Activated T-helper 2 cell treated with anti-CD3 and anti-CD28 coated beads, Interferon-gamma antibody, Interleukin-2, Interleukin-4, amounts not matched to agents 10 μg/mL and 5 μg/mL and 100 μg/mL, durations not matched to agents 14 hours and 24 hours and 36 hours (primary cell): Measurements from ENCODE around the gene CFAP53. TPM values are rescaled to one million over a fixed set of nuclear protein-coding genes. Genes with fewer than 3 reads are reported as not detected.
"Not testable (repeated sequence)": the region's sequence is repeated elsewhere in the genome, so short reads cannot be mapped to it uniquely, and the experiment has no call there.

Experiments used
- DNase-seq: peaks from one replicate; pipeline ENCODE4 v3.0.0; 2021; ENCODE audit warnings: low spot score
- H3K27ac Mint-ChIP-seq: one replicate; pipeline ENCODE4 v1.8.0; 2021; ENCODE audit warnings: mixed read lengths
- H3K27me3 Mint-ChIP-seq: one replicate; pipeline ENCODE4 v1.8.0; 2021; ENCODE audit warnings: low read depth, mixed read lengths
- H3K36me3 Mint-ChIP-seq: one replicate; pipeline ENCODE4 v1.8.0; 2021; ENCODE audit warnings: low read depth, mixed read lengths
- H3K4me1 Mint-ChIP-seq: one replicate; pipeline ENCODE4 v1.8.0; 2021; ENCODE audit warnings: low read depth, mixed read lengths
- H3K4me3 Mint-ChIP-seq: one replicate; pipeline ENCODE4 v1.8.0; 2021; ENCODE audit warnings: low read depth, mild to moderate bottlenecking, moderate library complexity, mixed read lengths
- H3K9me3 Mint-ChIP-seq: one replicate; pipeline ENCODE4 v1.8.0; 2021; ENCODE audit warnings: mixed read lengths
- intact Hi-C: fragments of 100-400 bp; cut with micrococcal nuclease; formaldehyde crosslinking; loops from one replicate; pipeline ENCODE4 v1.15.1; 2023
- total RNA-seq: library from RNA; stranded (reverse); gene quantifications from 2 replicates; pipeline ENCODE4 v1.2.3, GENCODE V29; 2022

Gene CFAP53
- total RNA-seq: 0.25 and 0.51 TPM in 2 replicates

GRCh38 chr18:50266248-50266704, at the start of gene CFAP53:
Gene CFAP53 (minus strand): TSS chr18:50266495. CDS start chr18:50266404, 91 bp downstream.
- no peaks in the 10 kb centered on the region for H3K9me3 Mint-ChIP-seq
- H3K27ac Mint-ChIP-seq: peak within 1 kb of the TSS; percentile 62
- H3K4me1 Mint-ChIP-seq: peaks cover 11% of the 10 kb centered on the region
- H3K27me3 Mint-ChIP-seq: peaks cover 7% of the 10 kb centered on the region
- H3K36me3 Mint-ChIP-seq: peaks cover 23% of the 10 kb centered on the region
- peak within 1 kb of the TSS; percentile 80 for H3K4me3 Mint-ChIP-seq
- DNase-seq: peak; percentile 79
- intact Hi-C loops: loop anchor here (1.0 to 5.0 kb wide), 4 partner anchors 15 to 49 kb away; partner anchors contain the start of genes CXXC1 and MBD1

DNA sequence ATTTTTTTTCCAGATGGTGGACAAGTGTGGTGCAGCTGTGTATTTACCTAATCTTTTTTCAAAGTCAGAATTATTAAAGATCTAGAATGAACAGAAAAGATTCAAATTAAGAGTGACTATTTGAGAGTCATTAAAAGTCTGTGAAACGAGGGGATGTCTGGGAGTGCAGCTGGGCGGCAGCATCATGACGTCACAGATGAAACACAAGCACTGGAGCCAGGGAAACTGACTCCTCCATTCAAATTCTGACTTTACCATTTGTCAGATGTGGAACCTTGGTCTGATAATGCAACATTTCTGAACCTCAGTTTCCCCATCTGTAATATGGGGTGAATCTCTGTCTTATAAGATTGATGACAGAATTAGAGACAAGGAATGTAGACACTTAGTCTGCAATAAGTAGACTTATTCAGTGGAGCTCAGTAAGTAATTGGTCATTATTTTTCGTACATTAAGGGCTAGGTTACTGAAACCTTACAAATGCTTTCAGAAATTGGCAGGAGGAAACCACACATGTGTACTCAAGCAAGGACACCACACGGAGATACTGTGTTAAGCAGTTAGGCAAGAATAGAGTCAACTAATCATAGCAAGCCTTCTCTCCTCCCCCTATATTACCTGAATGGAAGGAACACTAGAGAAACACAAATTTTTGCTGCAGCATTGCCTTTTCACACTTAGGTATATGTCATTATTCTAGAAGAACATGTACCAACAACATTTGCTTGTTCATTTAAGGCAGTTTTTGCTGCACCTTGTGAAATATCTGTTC, 49.0 kb upstream of the CFAP53 start:
- Mint-ChIP-seq H3K4me1 (peaks cover 20% of the 10 kb centered on the region), H3K9me3 (peaks cover 4% of the 10 kb centered on the region), H3K4me3 (no peak overlapping the region), H3K36me3 (no peaks in the 10 kb centered on the region), H3K27ac (no peak overlapping the region), H3K27me3 (peaks cover 9% of the 10 kb centered on the region)
- no peak for DNase-seq
- intact Hi-C loops: no loop called here

DNA sequence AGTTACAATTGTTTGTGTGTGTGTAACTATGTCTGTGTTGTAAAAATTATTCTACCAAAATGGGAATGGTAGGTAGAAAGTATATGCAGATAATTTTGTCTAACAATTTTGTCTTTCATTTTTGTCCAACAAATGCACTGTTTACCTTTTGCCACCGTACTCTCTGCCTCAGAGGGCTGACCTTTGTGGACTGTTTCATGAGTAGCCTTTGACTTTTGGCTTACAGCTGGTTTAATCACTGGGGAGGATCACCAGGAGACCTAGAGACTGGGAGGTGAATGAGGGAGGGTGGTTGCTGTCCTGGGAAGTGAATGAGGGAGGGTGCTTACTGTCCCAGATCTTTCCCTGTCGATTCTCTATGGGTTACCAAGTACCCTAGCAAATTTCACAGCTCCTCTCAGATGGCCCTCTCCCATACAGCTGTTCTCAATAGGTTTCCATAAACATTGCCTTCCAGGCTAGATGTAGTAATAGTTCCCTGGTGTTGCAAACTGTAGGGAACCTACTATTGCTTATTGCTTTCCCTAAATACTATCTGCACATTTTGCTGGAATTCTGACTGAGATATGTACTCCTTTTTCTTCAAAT, 47.7 kb upstream of the CFAP53 start:
- no peaks in the 10 kb centered on the region for H3K36me3 Mint-ChIP-seq
- intact Hi-C loops: no loop called here
- H3K9me3 Mint-ChIP-seq: peaks cover 4% of the 10 kb centered on the region
- peaks cover 9% of the 10 kb centered on the region for H3K27me3 Mint-ChIP-seq
- peaks cover 11% of the 10 kb centered on the region for H3K4me1 Mint-ChIP-seq
- no peak for DNase-seq
- H3K27ac Mint-ChIP-seq: no peak overlapping the region
- no peak overlapping the region for H3K4me3 Mint-ChIP-seq

DNA sequence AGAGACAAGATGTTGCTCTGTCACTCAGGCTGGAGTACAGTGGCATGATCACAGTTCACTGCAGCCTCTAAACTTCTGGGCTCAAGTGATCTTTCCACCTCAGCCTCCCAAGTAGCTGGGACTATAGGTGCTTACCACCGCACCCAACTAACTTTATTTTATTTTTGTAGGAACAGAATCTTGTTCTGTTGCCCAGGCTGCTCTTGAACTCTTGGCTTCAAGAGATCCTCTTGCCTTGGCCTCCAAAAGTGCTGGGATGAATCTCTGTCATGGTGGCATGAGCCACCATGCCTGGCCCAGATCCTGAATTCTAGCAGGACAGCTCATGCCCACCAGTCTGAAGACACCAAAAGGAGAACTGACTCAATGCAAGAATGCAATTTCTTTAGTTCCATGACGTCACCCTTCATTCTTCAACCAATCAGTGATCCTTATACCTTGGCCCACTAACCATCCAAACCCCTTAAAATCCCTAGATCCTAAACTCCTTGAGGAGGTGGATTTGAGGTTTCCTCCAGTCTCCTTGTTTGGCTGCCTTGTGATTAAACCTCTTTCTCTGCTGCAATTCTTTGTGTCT, 46.8 kb upstream of the CFAP53 start:
- Mint-ChIP-seq H3K4me3 (no peak overlapping the region), H3K27me3 (peaks cover 9% of the 10 kb centered on the region), H3K36me3 (no peaks in the 10 kb centered on the region), H3K27ac (no peak overlapping the region), H3K9me3 (peaks cover 4% of the 10 kb centered on the region), H3K4me1 (peaks cover 10% of the 10 kb centered on the region)
- intact Hi-C loops: no loop called here
- no peak for DNase-seq

DNA sequence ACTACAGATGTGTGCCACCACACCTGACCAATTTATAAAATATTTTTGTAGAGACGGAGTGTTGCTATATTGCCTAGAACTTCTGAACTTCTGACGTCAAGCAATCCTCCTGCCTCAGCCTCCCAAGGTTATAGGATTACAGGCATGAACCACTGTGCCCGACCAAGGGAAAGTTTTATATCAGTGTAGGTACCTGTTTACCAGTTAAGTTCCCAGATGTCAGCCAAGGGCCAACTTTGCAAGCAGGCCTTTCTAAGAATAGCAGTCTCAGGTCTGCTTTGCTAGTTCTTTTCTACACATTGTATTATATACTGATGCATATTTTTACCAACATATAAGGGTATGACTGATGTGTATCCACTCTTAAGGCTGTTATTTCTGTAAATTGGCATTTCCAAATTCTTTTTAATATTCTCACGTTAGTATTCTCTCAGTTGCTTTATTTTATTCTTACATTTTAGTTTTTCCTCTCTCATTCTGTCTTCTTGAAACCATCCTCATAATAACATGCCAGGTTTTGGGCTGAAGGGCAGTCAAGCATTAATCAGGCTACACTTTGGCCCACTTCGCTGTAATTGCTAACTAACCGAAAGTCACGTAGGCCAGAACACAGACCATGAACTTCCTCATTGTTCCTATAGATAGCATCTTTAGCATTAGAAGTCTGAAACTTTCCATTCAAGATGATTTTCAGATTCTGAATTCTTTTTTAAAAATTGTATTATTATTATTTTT, 46.2 kb upstream of the CFAP53 start:
- DNase-seq: no peak
- peaks cover 16% of the 10 kb centered on the region for H3K4me1 Mint-ChIP-seq
- no peak overlapping the region for H3K27ac Mint-ChIP-seq
- intact Hi-C loops: no loop called here
- no peaks in the 10 kb centered on the region for H3K36me3 Mint-ChIP-seq
- H3K27me3 Mint-ChIP-seq: peaks cover 9% of the 10 kb centered on the region
- no peak overlapping the region for H3K4me3 Mint-ChIP-seq
- peaks cover 4% of the 10 kb centered on the region for H3K9me3 Mint-ChIP-seq

DNA sequence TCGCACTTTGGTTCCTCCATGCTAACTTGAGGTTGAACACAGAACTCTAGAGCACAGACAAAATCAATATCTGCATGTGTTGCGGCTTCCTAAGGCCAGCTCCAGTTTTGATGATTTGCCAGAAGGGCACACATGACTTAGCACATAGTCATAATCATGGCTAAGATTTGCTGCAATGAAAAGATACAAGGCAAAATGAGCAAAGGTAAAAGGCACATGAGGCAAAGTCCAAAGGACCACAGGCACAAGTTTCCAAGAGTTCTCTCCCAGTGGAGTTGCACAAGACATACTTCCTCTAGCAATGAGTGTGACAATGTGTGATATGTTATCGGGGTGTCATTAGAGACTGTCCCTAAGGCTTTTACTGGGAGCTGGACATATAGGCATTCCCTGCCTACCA, 45.4 kb upstream of the CFAP53 start:
- no peak for DNase-seq
- no peaks in the 10 kb centered on the region for H3K9me3 Mint-ChIP-seq
- H3K27ac Mint-ChIP-seq: no peak overlapping the region
- no peaks in the 10 kb centered on the region for H3K36me3 Mint-ChIP-seq
- H3K4me1 Mint-ChIP-seq: peaks cover 21% of the 10 kb centered on the region
- peaks cover 7% of the 10 kb centered on the region for H3K27me3 Mint-ChIP-seq
- intact Hi-C loops: no loop called here
- H3K4me3 Mint-ChIP-seq: no peak overlapping the region

GRCh38 chr18:50310080-50310479, 43.8 kb upstream of the CFAP53 start:
- H3K36me3 Mint-ChIP-seq: peaks cover 7% of the 10 kb centered on the region
- no peak overlapping the region for H3K27ac Mint-ChIP-seq
- no peak overlapping the region for H3K4me3 Mint-ChIP-seq
- H3K27me3 Mint-ChIP-seq: peaks cover 16% of the 10 kb centered on the region
- intact Hi-C loops: no loop called here
- H3K4me1 Mint-ChIP-seq: peaks cover 21% of the 10 kb centered on the region
- peaks cover 7% of the 10 kb centered on the region for H3K9me3 Mint-ChIP-seq
- no peak for DNase-seq

DNA sequence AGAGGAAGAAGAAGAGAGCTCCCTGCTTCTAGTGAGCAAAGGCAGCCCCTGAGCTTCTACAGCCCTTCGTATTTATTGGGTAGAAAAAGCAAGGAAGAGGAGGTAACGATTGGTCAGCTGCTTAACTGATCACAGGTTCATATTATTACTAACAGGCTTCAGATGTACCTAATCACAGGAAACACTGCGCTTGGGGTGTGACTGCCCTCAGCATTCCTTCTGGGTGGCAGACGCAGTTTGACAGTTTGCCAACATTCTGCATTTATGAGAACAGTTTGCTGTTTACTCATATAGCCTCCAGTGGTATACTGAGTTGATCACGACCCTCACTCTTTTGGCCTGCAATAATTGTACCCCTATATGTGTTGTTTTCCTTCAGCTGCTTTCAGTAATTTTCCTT, 42.6 kb upstream of the CFAP53 start:
- H3K36me3 Mint-ChIP-seq, H3K4me3 Mint-ChIP-seq, H3K27ac Mint-ChIP-seq, DNase-seq, H3K9me3 Mint-ChIP-seq: not testable (repeated sequence)
- Mint-ChIP-seq H3K27me3 (peaks cover 16% of the 10 kb centered on the region), H3K4me1 (peaks cover 21% of the 10 kb centered on the region)
- intact Hi-C loops: loop anchor here (5.0 kb wide), 1 partner anchor 48 kb away; no protein-coding TSS in a partner anchor

DNA sequence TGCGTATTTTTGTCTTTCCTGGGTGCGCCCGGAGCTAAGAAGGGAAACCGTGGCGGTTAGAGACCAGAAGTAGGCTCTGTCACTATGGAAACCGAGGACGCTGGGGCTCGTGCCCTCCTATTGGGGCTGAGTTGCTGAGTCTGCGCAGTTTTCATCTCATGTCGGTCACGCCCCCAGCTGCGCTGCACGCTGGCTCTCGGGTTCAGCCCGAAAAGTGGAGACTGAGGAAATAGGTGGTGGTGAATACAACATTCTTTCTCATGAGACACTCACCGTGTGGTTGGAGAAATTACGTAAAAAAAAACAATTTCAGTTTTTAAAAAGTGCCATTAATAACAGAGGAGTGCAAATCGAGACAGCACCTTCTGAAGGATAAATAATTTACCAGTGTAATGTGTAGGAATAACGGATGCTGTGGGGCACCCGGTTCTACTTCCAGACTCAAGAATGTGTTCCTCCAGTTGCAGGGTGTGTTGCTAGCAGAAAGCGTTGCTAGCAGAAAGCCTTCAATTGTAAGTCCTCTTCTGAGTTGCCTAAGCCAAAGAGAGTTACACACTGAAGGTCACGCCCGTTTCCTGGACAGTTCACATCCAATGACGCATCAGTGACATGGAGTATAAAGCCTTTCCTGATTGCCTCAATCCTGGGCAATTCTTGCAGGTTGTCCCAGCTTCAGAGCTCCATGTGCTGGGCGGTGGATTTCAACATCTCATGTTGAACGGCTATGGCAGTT, 41.6 kb upstream of the CFAP53 start:
- peak overlapping the region; percentile 57 for H3K27ac Mint-ChIP-seq
- peaks cover 8% of the 10 kb centered on the region for H3K9me3 Mint-ChIP-seq
- H3K27me3 Mint-ChIP-seq: peaks cover 17% of the 10 kb centered on the region
- peak overlapping the region; percentile 89 for H3K4me3 Mint-ChIP-seq
- H3K4me1 Mint-ChIP-seq: peaks cover 21% of the 10 kb centered on the region
- intact Hi-C loops: loop anchor here (1.0 to 5.0 kb wide), 5 partner anchors 10 to 49 kb away; partner anchors contain the start of genes CFAP53 and MBD1
- H3K36me3 Mint-ChIP-seq: peaks cover 8% of the 10 kb centered on the region
- DNase-seq: peak; percentile 87

- intact Hi-C loops: loop anchor here (1.0 to 5.0 kb wide), 5 partner anchors 9 to 50 kb away; partner anchors contain the start of genes CFAP53 and MBD1
- Mint-ChIP-seq H3K4me3 (peak overlapping the region; percentile 89), H3K4me1 (peaks cover 19% of the 10 kb centered on the region), H3K27me3 (peaks cover 20% of the 10 kb centered on the region), H3K36me3 (peaks cover 8% of the 10 kb centered on the region), H3K27ac (peak overlapping the region; percentile 57), H3K9me3 (peaks cover 8% of the 10 kb centered on the region)
- no peak for DNase-seq
Measured at GRCh38 chr18:50307400-50307737, 41.1 kb upstream of the CFAP53 start.

GRCh38 chr18:50306944-50307343, 40.6 kb upstream of the CFAP53 start:
- Mint-ChIP-seq H3K36me3 (peaks cover 8% of the 10 kb centered on the region), H3K9me3 (peaks cover 8% of the 10 kb centered on the region), H3K27me3 (peaks cover 22% of the 10 kb centered on the region), H3K4me1 (peaks cover 19% of the 10 kb centered on the region), H3K4me3 (peak overlapping the region; percentile 89), H3K27ac (no peak overlapping the region)
- intact Hi-C loops: loop anchor here (1.0 to 5.0 kb wide), 5 partner anchors 9 to 50 kb away; partner anchors contain the start of genes CFAP53 and MBD1
- DNase-seq: no peak

- Mint-ChIP-seq H3K36me3 (peaks cover 6% of the 10 kb centered on the region), H3K27ac (no peak overlapping the region), H3K4me3 (no peak overlapping the region), H3K9me3 (peaks cover 7% of the 10 kb centered on the region), H3K4me1 (peaks cover 12% of the 10 kb centered on the region), H3K27me3 (peaks cover 45% of the 10 kb centered on the region)
- intact Hi-C loops: no loop called here
- DNase-seq: no peak
Measured at GRCh38 chr18:50301074-50301473, 34.8 kb upstream of the CFAP53 start.
